A172 (cell line): ENCODE data around the gene ERCC1. TPM values are rescaled to one million over a fixed set of nuclear protein-coding genes. Genes with fewer than 3 reads are reported as not detected.
"Not testable (repeated sequence)": the region's sequence is repeated elsewhere in the genome, so short reads cannot be mapped to it uniquely, and the experiment has no call there.

Experiments used
- DNase-seq: peaks from one replicate; pipeline ENCODE4 v3.0.0-alpha.2; 2015; ENCODE audit warnings: low spot score
- total RNA-seq: library from RNA; depleted of rRNA; stranded (reverse); fragments of >200 nt; shearing (Covaris generic); gene quantifications from 2 replicates; pipeline ENCODE4 v1.2.3, GENCODE V29; 2014

The ERCC1 gene
- total RNA-seq, 1 experiment from 2014 or later, result 60.2 TPM

DNA sequence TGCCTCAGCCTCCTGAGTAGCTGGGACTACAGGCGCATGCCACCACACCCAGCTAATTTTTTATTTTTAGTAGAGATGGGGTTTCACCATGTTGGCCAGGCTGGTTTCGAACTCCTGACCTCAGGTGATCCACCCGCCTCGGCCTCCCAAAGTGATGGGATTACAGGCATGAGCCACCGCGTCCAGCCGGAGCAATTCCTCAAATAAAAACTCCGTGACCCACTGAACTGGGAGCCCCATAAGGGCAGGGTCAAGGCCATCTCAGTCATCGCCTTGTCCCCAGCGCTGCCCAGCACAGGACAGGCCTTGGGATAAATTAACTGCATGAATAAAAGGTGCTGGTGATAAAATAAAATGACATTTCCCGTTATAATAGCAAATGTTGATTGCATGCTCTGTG, 6.2 kb upstream of the ERCC1 start:
- not testable (repeated sequence) for DNase-seq

DNA sequence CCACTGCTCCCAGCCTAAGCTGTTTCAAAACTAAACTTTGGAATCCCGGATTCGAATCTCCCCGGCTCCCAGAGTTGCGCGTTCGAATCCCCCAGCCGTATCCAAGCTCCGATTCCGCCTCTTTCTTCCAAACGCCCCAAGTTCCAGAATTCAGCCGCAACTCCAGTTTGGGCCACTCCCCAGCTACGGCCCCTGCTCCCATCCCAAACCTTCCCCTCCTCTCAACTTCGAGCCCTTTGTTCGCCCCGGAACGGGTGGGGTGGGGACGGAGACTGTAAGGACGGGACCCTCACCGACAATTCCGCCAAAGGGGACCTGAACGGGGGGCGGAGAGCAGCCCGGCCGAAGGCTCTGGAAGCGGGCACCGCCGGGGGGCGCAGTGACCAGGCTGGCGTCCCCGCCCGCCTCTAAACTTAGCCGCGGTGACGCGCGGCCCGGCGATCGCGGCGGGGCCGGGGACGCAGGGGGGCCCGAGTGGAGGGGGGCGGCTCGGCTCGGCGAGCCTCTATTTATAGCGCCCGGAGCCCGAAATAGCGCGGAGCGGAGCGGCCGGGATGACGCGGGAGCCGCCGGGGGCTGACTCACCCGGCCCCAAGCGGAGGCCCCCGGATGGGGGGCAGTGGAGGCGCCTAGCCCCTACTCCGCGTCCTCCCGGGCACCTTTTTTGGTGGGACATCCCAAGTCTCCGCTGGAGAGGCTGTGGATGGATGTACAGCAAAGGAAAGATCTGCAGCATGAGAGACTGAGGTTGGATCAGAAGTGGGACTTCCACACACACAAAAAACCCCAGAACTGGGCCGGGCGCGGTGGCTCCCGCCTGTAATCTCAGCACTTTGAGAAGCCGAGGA, 4.9 kb upstream of the ERCC1 start:
- no peak for DNase-seq

DNA sequence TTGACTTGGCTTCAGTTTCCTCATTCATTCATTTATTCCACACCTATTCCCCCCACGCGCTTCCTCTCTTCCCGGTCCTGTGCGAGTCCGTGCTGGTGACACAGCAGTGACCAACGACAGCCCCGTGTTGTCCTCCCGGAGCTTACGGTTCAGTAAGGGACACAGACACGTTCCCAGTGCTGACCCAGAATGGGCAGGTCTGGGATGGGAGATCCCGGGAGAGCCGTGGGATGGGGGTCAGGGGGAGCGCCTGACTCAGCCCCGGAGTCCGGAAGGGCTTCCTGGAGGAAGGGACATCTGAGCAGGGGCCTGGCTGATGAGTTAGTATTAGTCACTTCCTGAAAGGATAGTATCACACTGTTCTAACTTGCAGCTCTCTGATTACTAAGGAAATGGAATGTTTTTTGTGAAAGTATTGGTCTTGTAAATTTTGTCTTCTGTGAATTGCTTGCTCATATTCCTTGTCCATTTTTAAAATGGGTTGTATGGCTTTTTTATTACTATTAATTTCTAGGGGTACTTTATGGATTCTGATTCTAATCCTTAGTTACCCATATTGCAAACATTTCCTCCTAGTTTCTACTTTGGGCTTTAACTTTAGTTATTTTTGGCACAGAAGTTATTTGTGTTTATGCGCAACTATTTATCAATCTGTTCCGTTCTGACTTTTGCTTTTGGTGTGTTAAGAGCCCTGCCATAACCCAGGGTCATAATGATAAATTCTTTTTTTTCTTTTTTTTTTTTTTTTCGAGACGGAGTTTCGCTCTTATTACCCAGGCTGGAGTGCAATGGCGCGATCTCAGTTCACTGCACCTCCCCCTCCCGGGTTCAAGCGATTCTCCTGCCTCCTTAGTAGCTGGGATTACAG, 708 bp upstream of the ERCC1 start:
- DNase-seq, result peak; percentile 95

DNA sequence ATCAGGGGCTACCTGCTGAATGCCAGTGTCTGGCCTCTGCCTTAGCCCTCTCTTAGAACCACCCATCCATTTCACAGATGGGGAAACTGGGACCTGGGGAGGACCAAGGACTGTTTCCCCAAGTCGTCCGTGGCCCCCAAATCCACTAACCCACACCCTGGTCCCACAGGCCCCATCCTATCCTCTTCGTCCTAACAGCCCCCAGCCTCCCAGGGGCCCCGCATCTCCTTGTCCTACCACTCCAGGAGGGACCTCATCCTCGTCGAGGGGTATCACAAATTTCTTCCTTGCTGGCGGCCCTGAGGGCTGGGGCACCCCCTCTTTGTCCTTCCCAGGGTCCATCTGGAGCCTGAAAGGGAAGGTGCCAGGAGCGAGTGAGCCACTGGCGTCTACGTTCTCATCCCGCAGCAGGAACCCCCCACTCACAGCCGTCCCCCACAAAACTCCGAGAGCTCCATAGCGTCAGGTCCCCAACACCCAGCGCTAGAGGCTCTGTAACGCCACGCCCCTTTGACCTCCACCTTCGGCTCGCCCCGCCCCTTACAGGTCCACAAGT, 606 bp downstream of the ERCC1 start:
- DNase-seq, result no peak

DNA sequence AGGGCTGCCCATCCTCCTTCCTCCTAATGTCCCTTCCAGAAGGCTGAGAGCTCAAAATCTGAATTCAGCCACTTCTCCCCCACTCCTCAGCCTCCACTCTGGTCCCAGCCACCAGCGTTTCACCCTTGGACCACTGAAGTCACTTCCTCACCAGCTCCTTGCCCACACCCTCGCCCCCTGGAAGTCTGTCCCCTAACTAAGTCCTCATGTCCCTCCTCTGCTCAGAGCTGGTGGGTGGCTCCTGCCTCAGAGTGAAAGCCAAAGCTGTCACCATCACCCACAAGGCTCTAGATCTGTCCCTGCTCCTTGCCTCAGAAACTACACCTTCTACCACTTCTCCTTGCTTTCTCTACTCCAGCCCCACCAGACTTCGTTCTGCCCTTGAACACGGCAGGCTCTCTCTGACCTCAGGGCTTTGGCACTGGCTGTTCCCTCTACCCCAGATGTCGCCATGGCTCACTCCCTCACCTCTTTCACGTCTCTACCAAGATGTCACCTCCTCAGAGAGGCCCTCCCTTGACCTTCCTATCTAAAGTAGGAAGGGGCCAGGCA, 1.7 kb downstream of the ERCC1 start:
- DNase-seq, result no peak

DNA sequence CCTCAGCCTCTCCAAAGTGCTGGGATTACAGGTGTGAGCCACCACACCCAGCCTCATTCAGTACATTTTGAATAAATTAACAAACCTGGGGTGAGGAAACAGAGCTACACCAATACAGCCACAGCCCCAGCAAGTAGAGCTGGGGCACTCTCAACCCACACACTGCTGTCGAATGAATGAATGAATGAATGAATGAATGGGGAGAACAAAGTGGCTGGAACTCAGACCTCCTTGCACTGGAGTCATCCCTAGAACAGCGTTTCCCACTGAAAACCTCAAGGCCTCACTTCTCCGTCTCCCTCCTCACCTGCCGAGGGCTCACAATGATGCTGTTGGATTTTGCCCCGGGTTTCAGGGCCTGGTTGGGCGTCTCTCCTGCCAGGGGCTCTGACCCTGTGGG, 2.8 kb downstream of the ERCC1 start:
- no peak for DNase-seq

DNA sequence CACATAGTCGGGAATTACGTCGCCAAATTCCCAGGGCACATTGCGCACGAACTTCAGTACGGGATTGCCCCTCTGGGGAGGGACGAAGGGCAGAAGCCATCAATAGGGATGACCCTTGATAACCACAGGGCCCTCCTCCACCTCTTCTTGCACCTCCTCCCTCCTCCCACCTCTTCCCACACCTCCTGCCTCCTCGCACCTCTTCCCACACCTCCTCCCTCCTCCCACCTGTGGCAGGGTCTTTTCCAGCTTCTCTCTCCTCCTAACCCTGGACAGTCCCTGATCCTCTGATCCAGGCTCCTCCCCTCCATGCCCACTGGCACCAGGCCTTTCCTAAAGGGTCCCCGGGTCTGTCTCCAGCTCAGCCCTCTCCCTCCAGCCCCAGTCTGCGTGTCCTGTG, 3.4 kb downstream of the ERCC1 start:
- DNase-seq, result no peak

DNA sequence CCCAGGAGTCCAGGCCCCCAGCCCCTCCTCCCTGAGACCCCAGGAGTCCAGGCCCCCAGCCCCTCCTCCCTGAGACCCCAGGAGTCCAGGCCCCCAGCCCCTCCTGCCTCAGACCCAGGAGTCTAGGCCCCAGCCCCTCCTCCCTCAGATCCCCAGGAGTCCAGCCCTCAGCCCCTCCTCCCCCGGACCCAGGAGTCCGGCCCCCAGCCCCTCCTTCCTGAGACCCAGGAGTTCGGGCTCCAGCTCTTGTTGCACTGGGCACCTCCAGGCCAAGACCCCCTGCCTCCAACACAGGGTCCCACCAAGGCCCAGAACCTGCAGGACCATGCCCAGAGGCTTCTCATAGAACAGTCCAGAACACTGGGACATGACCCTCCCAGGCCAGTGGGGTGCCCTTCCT, 3.8 kb downstream of the ERCC1 start:
- no peak for DNase-seq

DNA sequence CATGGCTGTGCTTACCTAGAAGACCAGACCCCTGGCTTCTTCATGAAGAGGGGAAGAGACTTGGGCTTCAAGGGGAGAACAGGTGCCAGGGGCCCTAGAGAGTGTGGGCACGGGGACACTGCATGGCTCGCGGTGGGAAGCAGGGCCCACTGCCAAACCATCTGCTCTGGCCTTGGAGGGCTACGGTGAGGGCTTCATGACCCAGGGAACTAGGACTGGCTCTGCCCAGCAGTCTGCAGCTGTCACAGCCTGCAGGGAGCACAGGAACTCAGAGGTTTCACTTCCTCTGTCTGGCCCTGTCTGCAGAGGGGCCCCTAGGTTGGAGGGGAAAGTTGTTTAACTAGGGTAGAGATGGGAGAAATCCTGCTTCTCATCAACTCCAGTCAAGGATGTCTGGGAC, 4.3 kb downstream of the ERCC1 start:
- no peak for DNase-seq

DNA sequence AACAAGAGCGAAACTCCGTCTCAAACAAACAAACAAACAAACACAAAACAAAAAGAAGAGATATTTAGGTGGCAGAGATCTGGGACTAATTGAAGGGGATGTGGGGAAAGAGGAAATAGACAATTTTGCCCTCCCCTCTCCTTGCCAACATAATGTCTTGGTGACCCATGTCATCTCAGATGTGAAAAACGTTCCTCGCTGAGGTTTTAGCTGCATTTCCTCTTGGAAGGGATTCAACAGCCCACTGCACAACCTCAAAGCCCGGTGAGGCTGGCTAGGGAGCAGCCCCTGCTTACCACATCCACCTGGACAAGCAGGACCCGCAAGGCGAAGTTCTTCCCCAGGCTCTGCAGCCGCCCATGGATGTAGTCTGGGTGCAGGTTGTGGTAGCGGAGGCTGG, 4.9 kb downstream of the ERCC1 start:
- no peak for DNase-seq

DNA sequence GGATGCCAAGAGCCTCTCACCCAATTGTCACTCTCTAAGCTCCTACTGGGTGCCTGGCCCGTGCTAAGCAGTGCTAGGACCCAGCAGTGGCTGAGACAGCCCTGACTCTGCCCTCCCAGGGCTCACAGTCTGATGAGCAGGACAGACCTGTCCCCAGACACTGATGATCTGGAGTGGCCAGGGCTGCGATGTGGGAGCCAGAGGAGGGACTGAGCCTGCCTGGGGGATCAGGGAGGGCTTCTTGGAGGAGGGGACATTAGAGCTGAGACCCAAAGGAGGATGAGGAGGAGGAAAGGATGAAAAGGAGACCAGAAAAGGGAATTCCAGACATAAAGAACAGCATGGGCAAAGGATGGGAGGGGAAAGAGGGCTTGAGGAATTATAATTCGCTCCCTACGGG, 6.6 kb downstream of the ERCC1 start:
- DNase-seq, result no peak

DNA sequence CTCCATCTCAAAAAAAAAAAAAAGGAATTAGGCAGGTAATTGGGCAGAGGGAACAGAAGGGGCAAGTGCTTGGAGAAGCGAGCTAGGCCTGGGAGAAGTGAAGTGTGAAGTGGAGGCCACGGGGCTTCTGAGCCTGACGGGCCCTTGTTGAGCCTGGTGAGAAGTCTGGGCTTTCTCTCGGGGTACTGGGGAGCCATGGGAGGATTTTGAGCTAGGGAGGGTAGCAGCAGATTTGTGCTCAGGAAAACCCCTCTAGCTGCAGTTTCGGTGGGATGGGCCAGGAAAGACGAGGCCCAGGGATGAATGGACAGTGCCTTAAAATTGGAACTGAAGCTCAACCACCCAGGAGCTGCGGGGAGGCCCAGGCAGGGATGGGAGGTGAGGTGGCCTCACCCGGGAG, 9.2 kb downstream of the ERCC1 start:
- DNase-seq, result no peak

DNA sequence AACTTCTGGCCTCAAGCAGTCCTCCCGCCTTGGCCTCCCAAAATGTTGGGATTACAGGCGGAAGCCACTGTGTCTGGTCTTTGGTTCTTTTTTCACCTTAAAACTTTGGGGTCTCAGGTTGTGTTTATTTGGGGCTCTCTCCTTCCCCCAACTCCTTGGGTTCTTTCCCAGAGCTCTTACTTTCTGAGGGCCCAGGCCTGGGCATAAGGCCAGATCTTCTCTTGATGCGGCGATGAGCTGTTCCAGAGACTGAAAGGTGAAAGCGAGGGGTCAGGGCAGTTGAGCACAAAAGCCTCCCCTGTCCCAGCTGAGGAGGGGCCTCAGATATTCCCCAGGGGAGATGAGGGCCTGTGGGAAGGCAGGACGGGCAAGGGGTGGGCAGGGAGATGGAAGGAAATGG, 10.2 kb downstream of the ERCC1 start:
- no peak for DNase-seq

DNA sequence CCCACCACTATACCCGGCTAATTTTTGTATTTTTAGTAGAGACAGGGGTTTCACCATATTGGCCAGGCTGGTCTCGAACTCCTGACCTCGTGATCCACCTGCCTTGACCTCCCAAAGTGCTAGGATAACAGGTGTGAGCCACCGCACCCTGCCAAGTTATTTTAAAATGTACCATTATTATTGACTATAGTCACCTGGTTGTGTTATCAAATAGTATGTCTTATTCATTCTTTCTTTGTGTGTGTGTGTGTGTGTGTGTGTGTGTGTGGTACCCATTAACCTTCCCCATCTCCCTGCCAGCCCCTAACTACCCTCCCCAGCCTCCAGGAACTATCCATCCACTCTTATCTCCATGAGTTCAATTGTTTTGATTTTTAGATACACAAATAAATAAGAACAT, 13.4 kb downstream of the ERCC1 start:
- not testable (repeated sequence) for DNase-seq

DNA sequence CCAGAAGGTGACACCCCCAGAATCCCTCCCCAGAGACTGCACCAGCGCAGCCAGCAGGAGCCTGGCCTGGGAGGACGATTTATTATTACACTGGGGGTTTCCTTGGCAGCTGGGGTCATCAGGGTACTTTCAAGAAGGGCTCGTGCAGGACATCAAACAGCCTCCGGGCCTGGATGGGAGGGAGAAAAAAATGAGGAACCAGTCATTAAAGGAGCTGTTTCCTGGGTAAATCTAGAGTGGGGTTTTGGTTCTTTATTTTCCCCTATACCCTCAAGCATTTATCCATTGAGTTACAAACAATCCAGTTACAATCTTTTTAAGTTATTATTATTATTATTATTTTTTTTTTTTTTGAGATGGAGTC, 14.2 kb downstream of the ERCC1 start:
- DNase-seq, result no peak

DNA sequence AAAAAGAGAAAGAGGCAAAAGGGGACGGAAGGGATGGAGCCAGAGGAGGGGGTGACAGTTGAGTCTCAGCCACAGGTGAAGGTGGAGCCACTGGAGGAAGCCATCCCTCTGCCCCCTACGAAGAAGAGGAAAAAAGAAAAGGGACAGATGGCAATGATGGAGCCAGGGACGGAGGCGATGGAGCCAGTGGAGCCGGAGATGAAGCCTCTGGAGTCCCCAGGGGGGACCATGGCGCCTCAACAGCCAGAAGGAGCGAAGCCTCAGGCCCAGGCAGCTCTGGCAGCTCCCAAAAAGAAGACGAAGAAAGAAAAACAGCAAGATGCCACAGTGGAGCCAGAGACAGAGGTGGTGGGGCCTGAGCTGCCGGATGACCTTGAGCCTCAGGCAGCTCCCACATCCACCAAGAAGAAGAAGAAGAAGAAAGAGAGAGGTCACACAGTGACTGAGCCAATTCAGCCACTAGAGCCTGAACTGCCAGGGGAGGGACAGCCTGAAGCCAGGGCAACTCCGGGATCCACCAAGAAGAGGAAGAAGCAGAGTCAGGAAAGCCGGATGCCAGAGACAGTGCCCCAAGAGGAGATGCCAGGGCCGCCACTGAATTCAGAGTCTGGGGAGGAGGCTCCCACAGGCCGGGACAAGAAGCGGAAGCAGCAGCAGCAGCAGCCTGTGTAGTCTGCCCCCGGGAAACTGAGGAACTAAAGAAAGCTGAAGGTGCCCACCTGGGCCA, 14.7 kb downstream of the ERCC1 start:
- no peak for DNase-seq

DNA sequence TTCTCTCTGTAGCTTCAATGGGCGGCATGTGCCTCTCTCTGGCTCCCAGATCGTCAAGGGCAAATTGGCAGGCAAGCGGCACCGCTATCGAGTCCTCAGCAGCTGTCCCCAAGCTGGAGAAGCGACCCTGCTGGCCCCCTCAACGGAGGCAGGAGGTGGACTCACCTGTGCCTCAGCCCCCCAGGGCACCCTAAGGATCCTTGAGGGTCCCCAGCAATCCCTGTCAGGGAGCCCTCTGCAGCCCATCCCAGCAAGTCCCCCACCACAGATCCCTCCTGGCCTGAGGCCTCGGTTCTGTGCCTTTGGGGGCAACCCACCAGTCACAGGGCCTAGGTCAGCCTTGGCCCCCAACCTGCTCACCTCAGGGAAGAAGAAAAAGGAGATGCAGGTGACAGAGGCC, 15.6 kb downstream of the ERCC1 start:
- no peak for DNase-seq

DNA sequence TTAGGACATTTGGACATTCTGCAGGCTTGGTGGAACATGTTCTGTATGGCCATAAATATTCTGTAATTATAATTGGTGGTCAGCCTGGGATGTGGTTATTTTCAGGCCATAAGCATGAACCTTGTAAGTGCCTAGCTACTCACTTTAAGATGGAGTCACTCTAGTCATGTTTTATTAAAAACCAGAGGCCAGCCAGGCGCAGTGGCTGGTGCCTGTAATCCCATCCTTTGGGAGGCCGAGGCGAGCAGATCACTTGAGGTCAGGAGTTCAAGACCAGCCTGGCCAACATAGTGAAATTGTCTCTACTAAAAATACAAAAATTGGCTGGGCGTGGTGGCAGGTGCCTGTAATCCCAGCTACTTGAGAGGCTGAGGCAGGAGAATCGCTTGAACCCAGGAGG, 16.1 kb downstream of the ERCC1 start:
- not testable (repeated sequence) for DNase-seq

DNA sequence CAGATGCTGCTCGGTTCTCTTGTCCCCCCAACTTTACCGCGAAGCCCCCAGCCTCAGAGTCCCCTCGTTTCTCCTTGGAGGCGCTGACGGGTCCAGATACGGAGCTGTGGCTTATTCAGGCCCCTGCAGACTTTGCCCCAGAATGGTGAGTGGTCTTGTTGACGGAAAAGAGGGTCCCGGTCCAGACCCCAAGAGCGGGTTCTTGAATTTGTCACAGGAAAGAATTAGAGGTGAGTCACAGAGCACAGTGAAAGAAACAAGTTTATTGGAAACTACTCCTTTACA, 16.7 kb downstream of the ERCC1 start:
- DNase-seq, result no peak

DNA sequence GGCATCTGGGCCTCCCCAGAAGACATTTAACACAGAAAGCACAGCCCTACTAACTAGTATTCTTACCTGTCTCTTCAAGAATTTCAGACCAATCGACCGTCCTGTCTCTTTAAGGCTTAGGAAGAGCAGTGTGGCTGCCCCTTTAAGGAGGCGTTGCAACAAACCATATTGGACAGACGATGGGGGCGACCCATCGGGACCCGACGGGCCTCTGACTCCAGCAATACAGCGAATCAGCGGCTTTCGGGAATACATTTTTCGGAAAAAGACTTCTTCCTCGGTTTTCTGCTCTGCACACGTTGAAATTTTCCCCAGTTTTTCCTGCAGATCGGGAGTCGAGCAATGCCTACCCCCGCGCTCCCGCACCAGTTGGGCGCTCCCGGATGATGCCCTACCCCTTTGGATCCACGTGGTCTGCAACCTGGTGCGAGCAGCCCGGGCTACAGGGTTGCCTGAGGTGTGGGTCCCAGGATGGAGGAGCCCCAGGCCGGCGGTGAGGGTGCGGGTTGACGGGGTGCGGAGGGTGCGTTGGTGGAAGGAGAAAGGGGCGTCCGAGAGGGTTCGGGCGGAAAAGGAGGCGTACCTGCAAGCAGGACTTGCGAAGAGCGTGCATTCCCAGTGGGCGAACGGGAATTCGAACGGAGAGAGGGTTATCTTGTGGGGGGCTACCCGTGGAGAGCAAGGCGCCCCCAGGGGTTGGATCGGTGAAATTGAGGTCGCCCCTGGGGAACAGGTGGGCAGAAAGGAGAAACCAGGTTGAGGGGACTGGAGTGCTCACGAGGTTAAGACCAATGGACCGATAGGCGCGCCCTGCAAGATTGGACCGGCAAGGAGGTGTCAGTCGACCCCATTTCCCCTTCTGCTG, 17.3 kb downstream of the ERCC1 start, which contains the start of gene POLR1G:
POLR1G (plus strand) TSS at position 419 of the 865 bp plus-strand sequence; CDS start at position 472, 53 bp downstream.
- peak; percentile 74 for DNase-seq
